ENCODE results near the gene GLOD4.
"Not testable (repeated sequence)": the region's sequence is repeated elsewhere in the genome, so short reads cannot be mapped to it uniquely, and the experiment has no call there.

Gene GLOD4

GRCh38 chr17:778096-778495 lies 4.0 kb downstream of the GLOD4 start:
- no peak for DNase-seq (ENCODE audit: low read depth in 2 of 3, low spot score in 1 of 3)

DNA sequence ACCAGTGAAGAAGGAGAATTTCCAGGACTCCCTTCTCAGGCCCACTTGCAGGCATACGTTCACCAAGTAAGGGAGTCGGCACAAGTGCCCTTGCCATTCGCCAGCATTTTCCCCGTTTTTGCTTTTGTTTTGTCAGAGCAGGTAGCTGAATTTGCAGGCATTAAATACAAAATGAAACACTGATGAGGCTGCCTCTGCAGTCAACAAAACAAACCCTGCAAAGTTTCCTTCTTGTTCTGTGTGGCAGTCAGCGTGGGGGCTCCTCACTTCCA lies 7.8 kb downstream of the GLOD4 start:
- DNase-seq (ENCODE audit: low read depth in 2 of 3, low spot score in 1 of 3), result no peak

DNA sequence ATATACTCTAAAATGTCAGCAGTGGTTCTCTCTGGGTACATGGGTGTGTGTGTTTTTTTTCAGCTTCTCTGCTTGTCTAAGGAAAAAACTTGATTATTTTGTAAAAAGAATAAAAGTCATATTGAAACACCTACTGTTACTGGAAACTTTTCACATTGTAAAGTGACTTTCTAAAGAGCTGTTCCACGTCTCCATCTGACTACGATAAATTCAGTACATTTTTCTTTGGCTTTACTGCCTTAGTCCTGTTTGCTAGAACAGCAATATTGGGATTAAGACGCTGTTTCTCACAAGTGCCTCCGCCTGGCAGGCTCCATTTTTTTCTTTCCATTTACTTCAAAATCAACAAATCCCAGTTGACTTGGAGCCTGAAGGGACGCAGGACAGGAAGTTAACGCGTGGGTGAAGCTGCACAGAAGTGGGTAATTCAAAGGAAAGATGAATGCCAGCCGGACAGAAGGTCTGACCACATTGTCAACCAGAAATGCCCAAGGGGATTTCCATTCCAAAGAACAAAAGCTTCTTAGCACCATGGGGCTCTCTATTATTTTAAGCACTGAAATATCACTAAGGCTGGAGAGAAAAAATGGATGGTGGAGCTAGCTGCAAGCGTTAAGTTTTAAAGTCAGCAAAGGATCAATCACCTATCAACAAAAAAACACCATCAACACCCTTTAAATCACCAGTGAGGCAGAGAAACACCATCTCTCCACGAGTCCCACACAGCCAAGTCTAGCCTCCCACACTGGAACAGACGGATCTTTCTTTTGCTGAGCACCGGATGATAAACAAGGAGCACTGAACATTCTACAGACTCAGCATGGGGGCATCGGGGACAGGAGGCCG lies 8.4 kb downstream of the GLOD4 start:
- no peak for DNase-seq (ENCODE audit: low read depth in 2 of 3, low spot score in 1 of 3)

GRCh38 chr17:773016-773415 lies 9.1 kb downstream of the GLOD4 start:
- DNase-seq (ENCODE audit: low read depth in 2 of 3, low spot score in 1 of 3), result no peak

DNA sequence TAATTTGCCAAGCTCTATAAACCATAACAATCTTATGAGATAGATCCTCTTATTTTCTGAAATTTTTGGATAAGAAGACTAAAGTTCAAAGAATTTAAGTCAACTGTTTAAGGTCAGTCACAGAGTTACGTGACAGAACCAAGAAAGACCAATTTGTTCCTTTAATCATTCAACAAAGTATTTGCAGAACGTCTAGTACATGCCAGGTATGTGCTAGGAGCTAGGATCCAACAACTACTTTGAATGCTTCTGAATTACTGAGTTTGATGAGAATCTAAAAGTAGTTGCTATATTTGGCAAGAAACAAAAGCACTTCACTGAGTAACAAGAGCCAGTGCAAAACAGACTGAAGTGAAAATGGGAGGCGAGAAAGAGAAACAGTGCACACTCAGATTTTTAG lies 15.0 kb downstream of the GLOD4 start:
- no peak for DNase-seq (ENCODE audit: low read depth in 2 of 3, low spot score in 1 of 3)

GRCh38 chr17:760371-760770 lies 21.7 kb downstream of the GLOD4 start:
- no peak for DNase-seq (ENCODE audit: low read depth in 2 of 3, low spot score in 1 of 3)

GRCh38 chr17:759964-760363 lies 22.1 kb downstream of the GLOD4 start:
- DNase-seq (ENCODE audit: low read depth in 2 of 3, low spot score in 1 of 3), result no peak

GRCh38 chr17:756010-756567 lies 26.0 kb downstream of the GLOD4 start:
- not testable (repeated sequence) for DNase-seq (ENCODE audit: low read depth in 2 of 3, low spot score in 1 of 3)

GRCh38 chr17:755319-755961 lies 26.6 kb downstream of the GLOD4 start:
- not testable (repeated sequence) for DNase-seq (ENCODE audit: low read depth in 2 of 3, low spot score in 1 of 3)

GRCh38 chr17:753418-753817 lies 28.7 kb downstream of the GLOD4 start:
- no peak for DNase-seq (ENCODE audit: low read depth in 2 of 3, low spot score in 1 of 3)

- DNase-seq (ENCODE audit: low read depth in 2 of 3, low spot score in 1 of 3), result peak in 1 of 3 donors; percentile 7
Measured at GRCh38 chr17:752620-753219, 29.4 kb downstream of the GLOD4 start.

- peak; percentile 95 to 99 (median 97) for DNase-seq (ENCODE audit: low read depth in 2 of 3, low spot score in 1 of 3)
Measured at GRCh38 chr17:752002-752619, 30.0 kb downstream of the GLOD4 start, which contains the start of gene GEMIN4. GEMIN4 (minus strand) TSS chr17:752264; CDS start chr17:752142, 122 bp downstream.

DNA sequence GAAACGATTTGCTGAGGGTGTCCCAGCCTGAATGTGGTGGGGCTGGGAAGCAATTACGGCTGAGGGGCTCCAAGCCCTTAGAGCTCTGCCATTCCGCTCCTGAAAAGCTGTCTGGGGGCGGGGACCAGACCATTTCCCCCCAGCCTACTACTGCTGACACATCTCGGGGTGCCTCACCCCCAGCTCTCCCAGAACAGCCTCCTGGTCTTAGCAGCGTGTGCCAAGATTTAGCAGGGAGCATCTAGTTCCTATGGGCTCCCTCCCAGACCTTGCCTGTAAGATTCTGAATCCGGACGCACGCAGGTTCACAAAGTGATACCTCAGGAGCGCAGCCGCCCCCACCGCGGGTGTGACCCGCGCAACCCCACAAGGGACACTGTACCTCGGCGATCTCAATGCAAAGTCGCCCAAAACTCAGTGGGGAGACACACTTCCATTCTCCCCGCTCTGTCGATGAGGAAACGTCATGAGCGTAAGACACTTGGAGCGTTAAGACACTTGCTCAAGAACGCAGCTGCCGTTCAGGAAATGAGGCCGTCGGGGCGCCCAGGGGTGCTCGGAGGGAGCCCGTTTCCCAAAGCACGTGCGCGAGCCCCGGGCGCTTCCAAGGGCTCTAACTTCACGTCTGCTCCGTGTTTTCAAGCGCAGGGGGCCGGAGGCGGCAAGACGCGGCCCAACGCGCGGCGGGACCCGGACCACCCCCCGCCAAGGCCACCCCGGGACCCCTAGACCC lies 30.6 kb downstream of the GLOD4 start:
- peak in 2 of 3 donors; percentile 34 to 46 for DNase-seq (ENCODE audit: low read depth in 2 of 3, low spot score in 1 of 3)

DNA sequence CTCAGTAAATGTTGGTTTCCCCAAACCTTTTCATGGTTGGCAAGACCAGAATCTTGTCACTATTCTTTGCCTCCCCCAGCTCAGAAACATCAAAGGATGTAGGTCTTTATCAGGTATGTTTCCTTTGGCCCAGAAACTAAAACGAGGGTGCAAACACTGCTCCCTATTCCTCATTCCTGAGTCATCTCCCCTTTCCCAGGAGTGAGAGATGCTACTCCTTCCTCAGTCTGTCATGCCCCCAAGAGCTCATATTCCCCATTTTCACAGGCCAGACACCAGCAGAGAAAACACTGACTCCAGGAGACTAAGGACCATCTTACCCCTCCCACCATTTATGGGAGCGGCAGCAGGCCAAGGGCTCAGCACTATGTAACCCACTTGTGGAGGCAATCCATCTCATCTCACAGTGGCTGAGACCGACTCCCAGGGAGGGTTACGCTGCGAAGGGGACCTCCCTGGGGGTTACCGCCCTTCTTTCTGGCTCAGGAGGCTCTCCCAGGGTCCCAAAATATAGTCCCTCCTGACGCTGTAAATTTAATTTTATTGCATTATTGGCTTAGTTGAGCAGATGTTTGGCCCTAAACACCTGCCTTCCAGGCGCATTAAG lies 31.5 kb downstream of the GLOD4 start:
- no peak for DNase-seq (ENCODE audit: low read depth in 2 of 3, low spot score in 1 of 3)

DNA sequence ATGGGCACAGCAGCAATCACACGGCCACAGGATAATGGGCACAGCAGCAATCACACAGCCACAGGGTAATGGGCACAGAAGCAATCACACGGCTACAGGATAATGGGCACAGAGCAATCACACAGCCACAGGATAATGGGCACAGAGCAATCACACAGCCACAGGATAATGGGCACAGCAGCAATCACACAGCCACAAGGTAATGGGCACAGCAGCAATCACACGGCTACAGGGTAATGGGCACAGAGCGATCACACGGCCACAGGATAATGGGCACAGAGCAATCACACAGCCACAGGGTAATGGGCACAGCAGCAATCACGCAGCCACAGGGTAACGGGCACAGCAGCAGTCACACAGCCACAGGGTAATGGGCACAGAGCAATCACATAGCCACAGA lies 32.7 kb downstream of the GLOD4 start:
- not testable (repeated sequence) for DNase-seq (ENCODE audit: low read depth in 2 of 3, low spot score in 1 of 3)

- DNase-seq (ENCODE audit: low read depth in 2 of 3, low spot score in 1 of 3), result not testable (repeated sequence)
Measured at GRCh38 chr17:748604-749003, 33.5 kb downstream of the GLOD4 start.

DNA sequence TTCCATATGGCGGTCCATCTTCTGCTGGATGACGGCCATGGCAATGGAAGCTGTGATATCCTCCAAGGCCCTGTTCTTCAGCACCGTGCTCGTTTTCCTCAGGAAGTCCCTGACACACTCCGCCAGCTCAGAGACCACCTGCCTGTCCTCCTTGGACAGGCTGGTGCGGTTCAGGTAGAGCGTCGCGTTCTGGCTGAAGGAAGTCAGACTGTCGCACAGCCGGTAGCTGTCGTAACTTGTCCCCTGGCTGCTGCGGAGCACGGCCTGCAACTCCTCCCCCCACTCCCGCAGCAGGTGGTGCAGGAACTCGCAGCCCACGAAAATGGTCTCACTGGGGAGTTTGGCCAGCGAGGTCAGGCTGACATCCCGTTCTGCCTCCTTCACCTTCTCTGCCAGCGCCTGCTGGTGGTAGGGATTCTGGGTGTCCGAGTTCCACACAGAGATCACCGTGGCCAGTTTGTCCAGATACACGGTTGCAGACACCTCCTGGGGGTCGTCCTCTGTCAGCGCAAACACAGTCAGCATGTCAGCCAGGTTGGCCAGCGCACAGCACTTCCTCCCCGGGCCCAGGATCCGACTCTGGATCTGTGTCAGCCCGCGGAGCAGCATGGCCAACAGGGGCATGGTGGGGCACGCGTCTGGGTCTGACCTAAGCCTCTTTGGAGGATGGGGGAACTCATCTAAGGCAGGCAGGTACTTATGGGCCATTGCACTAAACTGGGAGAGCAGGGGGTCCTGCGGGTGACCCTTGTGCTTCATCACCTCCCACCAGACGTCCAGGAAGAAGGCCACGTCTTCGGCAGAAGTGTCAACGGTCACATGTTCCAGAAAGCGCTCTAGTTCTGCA lies 35.1 kb downstream of the GLOD4 start:
- no peak for DNase-seq (ENCODE audit: low read depth in 2 of 3, low spot score in 1 of 3)

- no peak for DNase-seq (ENCODE audit: low read depth in 2 of 3, low spot score in 1 of 3)
Measured at GRCh38 chr17:746181-746580, 35.9 kb downstream of the GLOD4 start.

DNA sequence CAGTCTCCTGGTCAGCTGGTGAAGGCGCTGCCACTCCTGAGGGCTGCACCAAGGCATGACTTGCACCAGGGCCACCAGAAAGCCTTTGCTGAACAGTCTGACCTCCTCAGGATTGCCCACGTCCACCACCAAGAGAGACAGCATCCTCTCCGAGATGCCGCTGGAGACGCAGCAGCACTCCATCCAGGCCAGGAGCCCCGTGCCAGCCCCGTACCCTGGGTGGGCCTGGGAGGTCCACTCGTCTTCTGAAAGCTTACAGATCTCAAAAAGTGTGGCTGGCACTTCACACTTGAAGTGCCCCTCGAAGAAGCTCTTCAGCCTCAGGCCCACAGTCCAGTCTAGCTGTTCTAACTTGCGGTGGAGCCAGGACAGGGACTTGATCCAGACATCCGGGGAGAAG lies 36.7 kb downstream of the GLOD4 start:
- DNase-seq (ENCODE audit: low read depth in 2 of 3, low spot score in 1 of 3), result no peak

GRCh38 chr17:744937-745336 lies 37.1 kb downstream of the GLOD4 start:
- no peak for DNase-seq (ENCODE audit: low read depth in 2 of 3, low spot score in 1 of 3)

Measured in stimulated activated CD4-positive, alpha-beta T cell treated with anti-CD3 and anti-CD28 coated beads, Interleukin-12 subunit alpha, Interleukin-12 subunit beta, amount 100 ng/mL, for 48 hours (primary cell).